GM19240 (cell line): Measurements from ENCODE around the gene NUDT1.

Source experiments
- DNase-seq: peaks from one replicate; pipeline ENCODE4 v3.0.0; 2011; ENCODE audit warnings: low spot score; ENCODE audit not compliant: insufficient read length

Gene NUDT1

DNA sequence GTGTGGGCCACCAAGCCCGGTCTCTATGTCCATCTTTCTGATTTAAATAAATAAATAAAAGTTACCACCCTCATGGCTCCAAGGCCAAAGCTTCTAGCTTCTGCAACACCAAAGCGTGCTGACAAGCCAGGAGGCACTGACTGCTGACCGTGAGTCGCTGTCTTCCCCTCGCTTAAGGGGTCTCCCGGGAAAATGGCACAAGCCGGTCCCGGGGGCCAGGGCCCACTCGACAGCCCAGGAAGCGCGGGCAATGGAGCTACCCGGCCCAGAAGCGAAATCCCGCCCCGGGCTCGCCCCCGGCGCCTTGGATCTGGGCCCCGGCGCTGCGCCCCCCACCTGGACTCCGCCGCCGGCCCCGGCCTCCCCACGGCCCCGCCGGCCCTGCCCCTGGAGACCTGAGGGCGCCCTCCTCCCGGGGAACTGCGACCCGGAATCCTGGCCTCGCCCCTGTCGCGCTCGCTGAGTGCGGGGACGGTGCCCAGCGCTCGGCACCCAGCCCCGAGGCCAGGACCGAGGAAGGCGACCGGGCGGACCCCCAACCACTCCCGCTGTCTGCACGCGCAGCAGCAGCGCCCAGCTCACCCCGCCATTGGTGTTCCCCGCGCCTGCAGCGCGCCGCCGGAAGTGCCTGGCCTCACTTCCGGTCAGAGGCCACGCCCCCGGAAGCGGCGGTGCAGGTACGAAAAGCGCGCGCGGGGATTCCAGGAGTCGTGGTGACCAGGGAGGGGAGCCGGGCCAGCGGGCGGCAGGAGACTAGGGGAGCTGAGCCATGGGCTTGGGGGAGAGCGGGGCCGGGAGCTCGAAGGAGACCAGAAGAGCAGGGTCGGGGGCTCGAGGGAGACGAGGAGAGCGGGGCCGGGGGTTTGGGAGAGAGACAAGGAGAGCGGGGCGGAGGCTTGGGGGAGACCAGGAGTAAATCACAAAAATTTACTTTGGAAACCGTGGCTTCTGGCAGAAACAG is at the start of gene NUDT1, which contains the start of gene MRM2:
TSS of gene NUDT1 (plus strand) at position 647 of the 961 bp plus-strand sequence. CDS start 2,349 bp downstream, outside the sequence.
TSS of gene MRM2 (minus strand) at position 626 of the 961 bp plus-strand sequence. CDS start at position 590, 36 bp downstream.
- peak; percentile 82 for DNase-seq

DNA sequence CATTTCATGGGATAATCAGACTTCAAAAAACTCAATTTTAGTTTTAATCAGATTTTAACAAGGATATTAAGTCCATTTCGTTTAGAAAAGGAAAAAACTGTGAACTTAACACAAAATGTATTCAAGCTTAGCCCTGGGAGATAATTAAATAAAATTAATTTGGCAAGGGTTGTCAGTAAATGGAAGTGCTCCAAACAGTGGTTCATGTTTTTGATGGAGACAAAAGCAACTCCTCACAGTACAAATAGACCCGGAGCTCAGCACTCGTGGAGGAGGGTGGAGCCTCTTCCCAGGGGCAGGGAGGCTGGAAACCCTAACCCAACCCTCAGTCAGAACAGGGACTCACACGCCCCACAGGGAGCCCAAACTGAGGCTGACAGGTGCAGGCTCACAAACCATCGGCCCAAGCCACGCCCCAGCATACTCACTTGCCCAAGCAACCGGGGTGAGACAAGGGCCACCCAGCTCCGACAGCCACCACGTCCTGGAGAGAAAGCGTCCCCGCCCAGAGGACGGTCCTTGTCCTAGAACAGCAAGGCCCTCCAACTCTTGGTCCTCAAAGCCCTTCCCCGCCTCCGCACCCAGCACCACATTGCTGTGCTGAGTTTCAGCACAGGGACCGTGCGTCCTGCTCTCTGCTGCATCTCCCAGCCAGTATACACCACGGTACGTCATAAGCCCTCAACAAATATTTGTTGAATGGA is 49.0 kb upstream of the NUDT1 start:
- DNase-seq, result no peak

- no peak for DNase-seq
Observed at GRCh38 chr7:2193575-2194305, 48.3 kb upstream of the NUDT1 start.

DNA sequence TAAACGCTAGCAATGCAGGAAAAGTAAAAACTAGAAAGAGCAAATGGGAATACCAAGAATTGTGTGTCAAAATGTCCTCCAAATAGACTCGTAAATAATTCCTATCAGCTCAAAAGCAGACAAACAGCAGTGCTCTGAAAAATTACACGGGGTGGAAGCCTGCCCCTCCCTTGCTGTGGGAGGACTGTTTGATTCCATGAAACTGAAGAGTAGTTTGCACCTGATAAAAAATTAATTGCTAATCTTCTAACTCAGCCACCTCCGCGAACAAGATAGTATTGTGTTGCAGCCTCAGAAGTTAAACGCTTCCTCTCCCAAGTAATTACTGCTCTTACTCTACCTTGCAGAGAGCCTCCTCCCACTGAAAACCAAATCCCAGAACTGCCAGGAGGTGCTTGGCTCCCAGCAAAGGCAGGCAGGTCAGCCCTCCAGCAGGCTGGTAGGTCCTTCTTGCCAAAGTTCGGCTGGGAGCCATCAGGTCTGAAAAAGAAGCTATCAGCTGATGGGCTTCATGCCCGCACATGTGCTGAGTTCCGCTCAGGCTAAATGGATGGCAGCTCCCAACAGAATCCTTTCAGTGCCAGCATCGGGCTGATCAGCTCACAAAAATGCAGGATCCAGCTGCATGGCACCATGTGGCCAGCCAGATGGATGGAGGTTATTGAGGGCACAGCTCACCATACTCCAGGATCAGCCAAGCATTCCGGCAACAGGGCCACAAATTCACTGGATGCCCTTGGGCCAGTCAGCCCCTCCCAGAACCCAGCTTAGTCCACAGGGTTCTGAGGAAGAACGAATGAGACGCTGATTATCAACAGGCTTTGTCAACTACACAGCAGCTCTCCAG is 46.4 kb upstream of the NUDT1 start:
- DNase-seq, result no peak

DNA sequence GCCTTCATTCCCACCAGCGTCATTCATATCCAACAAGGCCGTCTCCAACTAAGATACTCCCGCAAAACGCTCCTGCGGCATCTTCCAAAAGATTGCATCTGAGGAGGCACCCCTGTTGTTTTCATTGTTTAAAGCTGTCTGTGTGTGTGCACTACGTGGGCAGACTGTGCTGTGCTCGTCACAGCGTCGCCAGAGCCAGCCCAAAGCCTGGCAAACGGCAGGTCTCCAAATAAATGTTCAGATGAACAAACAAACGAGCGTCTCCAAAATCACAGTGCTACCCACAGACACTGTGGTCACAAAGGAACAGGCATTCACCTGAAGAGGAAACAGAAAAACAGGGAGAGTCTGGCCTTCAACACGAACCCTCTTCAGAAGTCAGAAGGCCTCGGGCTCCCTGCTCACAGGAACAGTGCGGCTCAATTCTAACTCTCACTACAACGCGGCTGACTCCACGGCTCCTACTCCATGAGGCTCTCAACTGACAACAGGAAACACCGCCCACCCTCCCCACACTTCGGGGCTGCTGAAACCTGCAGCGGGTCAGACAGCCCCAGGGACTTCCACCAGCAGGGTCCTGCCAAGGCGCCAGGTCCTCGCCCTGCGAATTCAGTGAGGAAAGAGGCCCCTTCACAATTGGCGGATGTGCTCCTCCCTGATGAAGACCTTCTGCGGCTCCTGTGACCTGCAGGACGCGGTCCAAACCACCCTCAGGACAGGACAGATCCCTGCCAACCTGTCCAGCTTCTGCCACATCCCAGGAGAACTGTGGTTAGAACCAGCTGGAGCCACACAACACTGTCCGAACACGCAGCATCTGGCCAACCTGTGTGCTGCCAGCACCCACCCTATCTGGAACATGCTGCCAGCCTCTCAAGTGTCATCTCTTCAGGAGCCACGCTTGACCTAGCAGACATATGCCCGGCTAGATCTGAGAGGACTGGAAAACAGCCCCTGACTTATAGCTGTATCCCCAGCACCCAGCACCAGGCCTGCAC is 45.3 kb upstream of the NUDT1 start:
- no peak for DNase-seq

DNA sequence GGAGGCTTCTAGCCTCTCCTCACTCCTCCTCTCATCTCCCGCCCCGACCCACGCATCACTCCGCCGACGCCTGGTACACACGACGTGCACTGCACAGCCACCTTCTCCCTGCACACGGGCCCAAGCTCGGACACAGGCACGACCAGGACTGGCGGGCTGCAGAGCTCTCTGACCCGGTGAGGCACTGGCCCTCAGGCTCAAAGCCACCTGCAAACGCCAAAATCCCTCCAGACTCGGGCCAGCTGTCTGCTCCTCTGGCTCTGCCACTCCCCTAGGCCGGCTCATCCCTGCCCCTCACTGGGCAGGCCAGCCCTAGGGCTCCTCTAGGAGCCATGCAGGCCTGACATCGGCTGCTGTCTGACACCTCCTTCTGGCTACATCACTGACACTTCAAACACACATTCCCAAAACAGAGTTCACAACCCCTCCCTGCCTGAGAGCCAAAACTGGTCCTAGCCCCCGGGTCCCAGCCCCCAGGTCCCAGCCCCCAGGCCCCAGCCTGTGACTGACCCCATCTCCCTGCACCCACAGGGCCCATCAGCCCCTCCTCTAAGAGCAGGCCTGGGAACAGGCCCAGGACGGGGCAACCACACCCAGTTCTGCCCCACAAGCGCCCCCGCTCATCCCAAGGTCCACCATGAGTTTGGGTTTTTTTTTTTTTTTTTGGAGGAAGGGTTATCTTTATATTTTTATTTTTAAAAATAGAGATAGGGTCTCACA is 44.4 kb upstream of the NUDT1 start:
- DNase-seq, result no peak

DNA sequence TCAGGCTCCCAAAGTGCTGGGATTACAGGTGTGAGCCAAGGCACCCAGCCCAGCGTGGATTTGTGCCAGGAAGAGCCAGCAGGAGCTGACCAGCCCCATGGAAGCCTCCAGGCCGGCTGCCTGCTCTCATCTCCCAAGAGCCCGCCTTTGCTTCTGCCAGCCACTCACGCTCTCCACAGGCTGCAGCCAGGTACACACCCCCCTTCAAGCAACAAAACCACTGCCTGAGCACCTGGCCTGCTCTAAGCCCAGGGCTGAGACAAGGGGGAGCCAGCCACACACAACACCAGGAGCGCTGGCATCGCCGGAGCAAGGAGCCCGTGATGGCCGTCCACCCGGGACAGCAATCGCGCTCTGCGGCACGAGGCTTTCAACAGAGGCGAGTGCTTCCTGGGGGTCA is 43.8 kb upstream of the NUDT1 start:
- DNase-seq, result no peak

DNA sequence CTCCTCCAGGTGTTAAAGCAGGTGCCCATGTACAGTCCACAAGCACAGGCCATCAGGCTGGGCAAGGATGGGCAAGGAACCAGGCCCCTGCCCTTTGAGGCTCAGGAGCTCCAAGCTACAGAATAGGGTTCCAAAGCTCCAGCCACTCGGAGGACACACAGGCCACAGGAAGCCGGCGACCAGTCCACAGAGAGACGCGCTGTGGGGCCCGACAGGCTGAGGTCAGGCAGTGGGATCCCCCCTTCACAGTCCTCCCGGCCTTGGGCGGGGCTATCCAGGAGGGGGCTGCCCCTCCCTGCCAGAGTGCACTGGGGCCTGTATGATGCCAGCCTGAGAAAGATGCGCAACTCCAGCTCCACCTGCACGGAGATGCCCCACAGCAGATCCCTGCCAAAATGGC is 43.3 kb upstream of the NUDT1 start:
- DNase-seq, result no peak

DNA sequence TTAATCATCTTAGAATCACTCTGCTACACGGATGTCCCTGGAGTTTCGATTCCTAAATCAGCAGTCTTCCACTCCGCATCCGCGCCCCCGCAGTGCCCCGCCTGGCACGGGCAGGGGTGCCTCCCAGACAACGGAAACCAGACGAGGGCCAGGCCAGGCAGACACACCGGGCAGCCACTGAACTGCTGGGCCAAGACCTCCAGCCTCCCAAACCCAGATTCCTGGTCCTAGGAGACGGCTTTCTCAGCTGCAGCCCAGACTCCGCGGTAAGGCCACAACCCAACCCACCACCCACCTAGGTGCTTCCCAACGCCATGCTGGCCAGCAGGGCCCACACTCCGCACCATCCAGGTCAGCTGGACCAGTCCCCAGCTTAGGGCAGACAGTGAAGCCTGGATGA is 42.5 kb upstream of the NUDT1 start:
- DNase-seq, result no peak

DNA sequence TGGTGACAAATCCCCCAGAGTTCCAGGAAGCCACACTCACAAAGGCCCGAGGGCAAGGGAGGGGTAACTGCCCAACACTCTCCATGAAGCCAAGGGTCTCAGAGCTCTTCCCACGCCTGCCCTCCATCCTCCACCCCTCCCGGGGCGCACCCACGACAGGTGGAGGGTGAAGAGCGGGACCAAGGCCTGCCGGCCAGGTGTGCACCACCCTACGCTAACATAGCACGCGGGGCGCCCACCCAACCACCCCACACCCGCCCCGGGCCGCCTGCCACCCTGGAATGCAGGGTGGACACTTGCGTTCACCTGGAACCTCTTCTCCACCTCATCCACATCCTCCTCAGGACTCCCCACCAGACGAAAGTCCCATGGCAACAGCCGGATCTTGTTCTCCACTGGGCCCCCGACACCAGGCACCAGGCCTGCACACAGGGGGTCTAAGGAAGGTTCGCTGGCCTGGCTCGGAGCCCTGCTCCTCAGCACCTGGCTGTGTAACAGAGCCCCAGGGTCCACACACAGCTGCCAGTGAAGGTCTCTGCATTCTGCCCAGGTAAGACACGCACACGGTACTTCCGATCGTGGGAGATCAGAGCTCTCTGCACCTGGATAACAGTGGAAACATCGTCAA is 42.0 kb upstream of the NUDT1 start:
- no peak for DNase-seq

- no peak for DNase-seq
Observed at GRCh38 chr7:2200584-2200980, 41.4 kb upstream of the NUDT1 start.

DNA sequence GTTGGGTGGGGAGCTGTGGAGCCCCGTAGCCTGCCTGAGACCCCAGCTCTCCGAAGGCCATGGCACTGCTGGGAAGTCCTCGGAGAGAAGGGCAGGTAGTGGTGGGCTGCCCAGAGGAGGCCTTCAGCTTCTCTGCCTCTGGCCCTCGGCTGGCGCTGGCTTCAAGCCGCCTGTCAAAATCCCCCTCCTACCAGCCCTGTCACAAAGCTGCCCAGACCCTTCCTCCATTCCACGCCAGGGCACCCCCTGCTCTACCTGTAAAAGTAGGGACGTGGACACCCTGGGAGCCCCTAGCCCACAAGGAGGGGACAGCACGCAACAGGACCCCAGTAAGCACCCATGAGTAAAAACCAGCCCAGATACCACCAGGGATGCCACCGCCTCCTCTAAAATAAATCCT is 40.9 kb upstream of the NUDT1 start:
- DNase-seq, result no peak

DNA sequence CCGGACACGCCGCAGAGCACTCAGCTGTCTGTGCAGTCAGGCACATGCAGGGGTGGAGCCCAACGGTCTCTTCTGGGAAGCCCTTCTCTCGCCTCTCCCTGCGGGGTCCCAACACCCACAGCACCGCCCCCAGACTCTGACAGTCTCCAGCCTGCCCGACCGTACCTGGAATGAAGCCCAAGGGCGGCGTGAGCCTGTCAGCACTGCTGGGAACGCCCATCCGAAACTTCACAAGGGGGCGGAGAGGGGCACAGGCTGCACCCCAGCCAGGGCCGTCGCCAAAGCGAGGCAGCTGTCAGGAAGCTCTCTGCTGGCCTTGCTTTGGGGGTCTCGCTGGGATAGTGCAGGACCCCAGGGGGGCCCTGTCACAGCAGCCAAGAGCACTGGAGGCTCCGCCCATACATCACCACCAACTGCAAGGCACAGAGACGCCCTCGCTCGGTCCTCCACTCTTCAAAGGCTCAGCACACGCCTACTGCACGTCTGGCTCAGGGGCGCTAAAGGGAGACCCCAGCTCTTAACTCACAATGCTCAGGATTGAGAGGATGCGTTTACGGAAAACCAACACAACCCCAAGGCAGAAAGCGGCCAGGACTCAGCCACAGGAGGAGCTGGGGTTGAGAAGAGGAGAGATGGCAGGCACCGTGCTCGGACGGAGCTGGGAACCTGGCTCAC is 40.2 kb upstream of the NUDT1 start:
- DNase-seq, result no peak

GRCh38 chr7:2202361-2202761 is 39.7 kb upstream of the NUDT1 start:
- DNase-seq, result no peak

DNA sequence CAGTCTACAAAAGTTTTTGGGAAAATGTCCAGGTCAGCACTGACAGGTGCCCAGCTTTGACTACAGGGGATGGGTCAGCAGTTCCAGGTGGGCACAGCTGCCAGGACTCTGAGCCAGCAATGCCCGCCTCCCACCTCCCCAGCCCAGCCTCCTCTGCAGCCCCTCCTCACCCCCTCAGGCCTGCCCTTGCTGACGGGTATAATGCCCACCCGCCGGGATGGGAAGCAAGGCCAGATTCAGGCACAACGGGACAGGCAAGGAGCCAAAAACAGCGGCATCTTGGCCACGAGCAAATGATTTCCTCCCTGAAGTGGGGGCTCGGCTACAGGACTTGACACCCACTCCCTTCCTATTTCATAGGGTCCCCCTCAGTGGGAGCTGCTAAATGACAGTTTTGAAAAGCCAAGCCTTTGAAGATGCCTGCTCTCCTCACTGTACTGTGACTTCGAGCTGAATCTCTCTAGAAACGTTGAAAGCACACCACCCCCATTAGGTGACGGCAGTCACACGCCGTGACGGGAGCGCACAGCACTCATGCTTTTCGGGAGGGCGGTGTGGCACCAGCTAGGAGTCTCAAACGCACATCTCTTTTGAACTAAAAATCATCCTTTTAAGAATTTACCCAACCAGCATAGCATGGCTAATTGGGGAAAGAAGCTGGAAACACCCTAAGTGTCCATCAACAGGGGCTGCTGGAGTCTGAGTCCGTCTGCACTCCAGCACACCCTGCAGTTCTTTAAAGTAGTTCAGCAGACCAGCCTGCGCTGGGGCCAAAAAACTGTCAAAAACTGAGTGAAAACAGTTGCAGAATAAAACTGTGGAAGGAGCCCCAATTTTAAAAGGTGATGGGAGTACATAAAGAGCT is 38.9 kb upstream of the NUDT1 start:
- DNase-seq, result no peak

DNA sequence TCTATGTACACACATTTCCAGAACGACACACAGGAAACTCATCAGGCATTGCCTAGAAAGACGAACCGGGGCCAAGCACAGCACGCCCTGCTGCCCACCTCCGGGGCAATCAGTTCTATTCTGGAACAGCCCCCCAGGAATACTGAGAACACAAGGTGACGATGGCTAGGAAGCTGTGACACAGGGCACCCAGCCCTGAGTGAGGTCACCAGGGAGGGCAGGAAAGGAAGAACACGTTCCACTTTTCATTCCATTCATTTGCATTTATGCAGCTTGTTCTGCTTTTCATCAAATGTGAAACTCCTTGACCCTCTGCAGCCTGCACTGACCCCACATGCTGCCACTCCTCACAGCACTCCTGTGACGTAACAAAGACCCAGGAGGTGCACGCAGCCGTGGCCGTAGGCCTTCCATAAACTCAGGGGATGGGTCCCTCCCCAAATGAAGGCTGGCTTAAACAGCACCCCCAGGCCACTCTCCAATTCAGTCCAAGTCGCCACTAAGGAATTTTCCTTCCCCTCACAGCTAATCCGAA is 38.2 kb upstream of the NUDT1 start:
- DNase-seq, result no peak

- DNase-seq, result no peak
Observed at GRCh38 chr7:2204446-2204845, 37.6 kb upstream of the NUDT1 start.
